ENCODE measurements around the gene SPACA1.

GRCh38 chr6:88077305-88077704 is 29.7 kb downstream of the SPACA1 start:
- TF ChIP-seq CTCF (IDR thresholded peaks at IDR 0.05) (no peak), EZH2 (IDR thresholded peaks at IDR 0.05) (no peak)

Data from neural progenitor cell (in vitro differentiated cells).